Superior temporal gyrus (tissue), 1 donor: ENCODE data around the gene SLCO4A1.
A peak's percentile ranks its signal among the peaks of the same experiment; 100 is the strongest.

ENCODE experiments used
- DNase-seq: peaks from one replicate; pipeline ENCODE4 v3.0.0-alpha.2; 2016; ENCODE audit errors: extremely low spot score

Gene SLCO4A1

GRCh38 chr20:62642051-62642665 is at the start of gene SLCO4A1:
SLCO4A1 (plus strand) TSS chr20:62642503; CDS start chr20:62656455, 13,952 bp downstream.
- DNase-seq = no peak

- no peak for DNase-seq
These were observed 49.7 kb upstream of the SLCO4A1 start for GRCh38 chr20:62592506-62593177.

GRCh38 chr20:62593616-62594015 is 48.7 kb upstream of the SLCO4A1 start:
- no peak for DNase-seq

- DNase-seq = no peak
These were observed 47.2 kb upstream of the SLCO4A1 start for GRCh38 chr20:62595069-62595468.

GRCh38 chr20:62595491-62595890 is 46.8 kb upstream of the SLCO4A1 start:
- DNase-seq = no peak

- DNase-seq = no peak
These were observed 45.8 kb upstream of the SLCO4A1 start for GRCh38 chr20:62596486-62596885.

- DNase-seq = no peak
These were observed 45.4 kb upstream of the SLCO4A1 start for GRCh38 chr20:62596921-62597320.

- DNase-seq = no peak
These were observed 44.7 kb upstream of the SLCO4A1 start for GRCh38 chr20:62597416-62598115.

- DNase-seq = no peak
These were observed 43.5 kb upstream of the SLCO4A1 start for GRCh38 chr20:62598761-62599194.

GRCh38 chr20:62599216-62600110 is 42.8 kb upstream of the SLCO4A1 start:
- DNase-seq = peak; percentile 20

- no peak for DNase-seq
These were observed 41.1 kb upstream of the SLCO4A1 start for GRCh38 chr20:62601172-62601571.

GRCh38 chr20:62601714-62602113 is 40.6 kb upstream of the SLCO4A1 start:
- no peak for DNase-seq

GRCh38 chr20:62602550-62602949 is 39.8 kb upstream of the SLCO4A1 start:
- no peak for DNase-seq

GRCh38 chr20:62603021-62603906 is 39.0 kb upstream of the SLCO4A1 start:
- DNase-seq = no peak

- DNase-seq = no peak
These were observed 38.2 kb upstream of the SLCO4A1 start for GRCh38 chr20:62603907-62604785.

- DNase-seq = no peak
These were observed 37.5 kb upstream of the SLCO4A1 start for GRCh38 chr20:62604796-62605195.

GRCh38 chr20:62605236-62605943 is 36.9 kb upstream of the SLCO4A1 start:
- no peak for DNase-seq

- no peak for DNase-seq
These were observed 36.3 kb upstream of the SLCO4A1 start for GRCh38 chr20:62606016-62606415.

GRCh38 chr20:62606551-62607201 is 35.6 kb upstream of the SLCO4A1 start:
- DNase-seq = no peak
